ENCODE measurements around the gene LRMDA.

- no peak for TF ChIP-seq CTCF (IDR thresholded peaks at IDR 0.05)
- TF ChIP-seq POLR2A (IDR thresholded peaks at IDR 0.05), result no peak
Measured at GRCh38 chr10:75899816-75900390, 468.5 kb downstream of the LRMDA start.

All from adrenal gland (tissue), 5 donors.